Measurements from ENCODE around the gene NDUFB6.

DNA sequence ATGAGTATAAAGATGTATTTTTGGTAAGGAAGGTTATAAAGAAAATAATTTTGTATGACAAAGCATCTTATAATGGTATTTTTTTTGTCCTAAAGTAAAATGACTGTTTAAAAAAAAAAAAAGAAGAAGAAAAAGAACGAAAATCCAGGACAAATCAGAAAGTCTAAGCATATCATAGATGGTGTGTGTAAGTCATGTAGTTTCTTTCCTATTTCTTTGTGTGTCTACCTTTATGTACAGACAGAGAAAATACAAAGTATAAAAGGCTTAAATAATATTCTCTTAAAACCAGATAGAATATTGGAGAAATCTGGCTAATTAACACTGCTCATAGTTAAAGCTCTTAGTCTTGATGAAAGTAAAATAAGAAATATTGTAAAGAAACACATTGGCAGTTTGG is 54.7 kb downstream of the NDUFB6 start:
- TF ChIP-seq, protein P1, sequence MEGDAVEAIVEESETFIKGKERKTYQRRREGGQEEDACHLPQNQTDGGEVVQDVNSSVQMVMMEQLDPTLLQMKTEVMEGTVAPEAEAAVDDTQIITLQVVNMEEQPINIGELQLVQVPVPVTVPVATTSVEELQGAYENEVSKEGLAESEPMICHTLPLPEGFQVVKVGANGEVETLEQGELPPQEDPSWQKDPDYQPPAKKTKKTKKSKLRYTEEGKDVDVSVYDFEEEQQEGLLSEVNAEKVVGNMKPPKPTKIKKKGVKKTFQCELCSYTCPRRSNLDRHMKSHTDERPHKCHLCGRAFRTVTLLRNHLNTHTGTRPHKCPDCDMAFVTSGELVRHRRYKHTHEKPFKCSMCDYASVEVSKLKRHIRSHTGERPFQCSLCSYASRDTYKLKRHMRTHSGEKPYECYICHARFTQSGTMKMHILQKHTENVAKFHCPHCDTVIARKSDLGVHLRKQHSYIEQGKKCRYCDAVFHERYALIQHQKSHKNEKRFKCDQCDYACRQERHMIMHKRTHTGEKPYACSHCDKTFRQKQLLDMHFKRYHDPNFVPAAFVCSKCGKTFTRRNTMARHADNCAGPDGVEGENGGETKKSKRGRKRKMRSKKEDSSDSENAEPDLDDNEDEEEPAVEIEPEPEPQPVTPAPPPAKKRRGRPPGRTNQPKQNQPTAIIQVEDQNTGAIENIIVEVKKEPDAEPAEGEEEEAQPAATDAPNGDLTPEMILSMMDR (IDR thresholded peaks at IDR 0.05) = no peak
- no peak for TF ChIP-seq POLR2A (IDR thresholded peaks at IDR 0.05)

Data from body of pancreas (tissue), 4 donors.